Gastroesophageal sphincter (tissue), 3 donors: ENCODE measurements around the gene PLEKHN1.
"Not testable (repeated sequence)": the region's sequence is repeated elsewhere in the genome, so short reads cannot be mapped to it uniquely, and the experiment has no call there.

Source experiments
- EP300 ChIP-seq: sonication (generic); formaldehyde crosslinking; IDR thresholded peaks from one replicate; pipeline ENCODE4 v1.6.1; 2017; ENCODE audit warnings: antibody characterized with exemption, mild to moderate bottlenecking
- POLR2A ChIP-seq, 2 donors: fragments of 450-650 bp; IDR thresholded peaks; one replicate each; pipeline ENCODE4 v1.6.1; 2017; ENCODE audit warnings: antibody characterized with exemption in 2 of 2, mild to moderate bottlenecking in 2 of 2, moderate library complexity in 1 of 2
- POLR2AphosphoS5 ChIP-seq: sonication (generic); formaldehyde crosslinking; IDR thresholded peaks from one replicate; pipeline ENCODE4 v1.6.1; 2017; ENCODE audit warnings: antibody characterized with exemption
- TF ChIP-seq, protein P1 (sequence below), 4 experiments: fragments of 200-600 bp in 2 of 4; fragments of 450-650 bp in 2 of 4; sonication (generic) in 1 of 4; IDR thresholded peaks; one replicate each; pipeline ENCODE4 v1.5.1; 2017 to 2019; ENCODE audit warnings: antibody characterized with exemption in 4 of 4, mild to moderate bottlenecking in 2 of 4, moderate library complexity in 2 of 4

- not testable (repeated sequence) for TF ChIP-seq POLR2A (IDR thresholded peaks at IDR 0.05); EP300; POLR2AphosphoS5
- TF ChIP-seq, protein P1, sequence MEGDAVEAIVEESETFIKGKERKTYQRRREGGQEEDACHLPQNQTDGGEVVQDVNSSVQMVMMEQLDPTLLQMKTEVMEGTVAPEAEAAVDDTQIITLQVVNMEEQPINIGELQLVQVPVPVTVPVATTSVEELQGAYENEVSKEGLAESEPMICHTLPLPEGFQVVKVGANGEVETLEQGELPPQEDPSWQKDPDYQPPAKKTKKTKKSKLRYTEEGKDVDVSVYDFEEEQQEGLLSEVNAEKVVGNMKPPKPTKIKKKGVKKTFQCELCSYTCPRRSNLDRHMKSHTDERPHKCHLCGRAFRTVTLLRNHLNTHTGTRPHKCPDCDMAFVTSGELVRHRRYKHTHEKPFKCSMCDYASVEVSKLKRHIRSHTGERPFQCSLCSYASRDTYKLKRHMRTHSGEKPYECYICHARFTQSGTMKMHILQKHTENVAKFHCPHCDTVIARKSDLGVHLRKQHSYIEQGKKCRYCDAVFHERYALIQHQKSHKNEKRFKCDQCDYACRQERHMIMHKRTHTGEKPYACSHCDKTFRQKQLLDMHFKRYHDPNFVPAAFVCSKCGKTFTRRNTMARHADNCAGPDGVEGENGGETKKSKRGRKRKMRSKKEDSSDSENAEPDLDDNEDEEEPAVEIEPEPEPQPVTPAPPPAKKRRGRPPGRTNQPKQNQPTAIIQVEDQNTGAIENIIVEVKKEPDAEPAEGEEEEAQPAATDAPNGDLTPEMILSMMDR (IDR thresholded peaks at IDR 0.05), result not testable (repeated sequence)
These were observed 28.3 kb downstream of the PLEKHN1 start for GRCh38 chr1:994546-994945.
